Measurements from ENCODE around the gene SRP68.
"Not testable (repeated sequence)": the region's sequence is repeated elsewhere in the genome, so short reads cannot be mapped to it uniquely, and the experiment has no call there.

SRP68 gene

DNA sequence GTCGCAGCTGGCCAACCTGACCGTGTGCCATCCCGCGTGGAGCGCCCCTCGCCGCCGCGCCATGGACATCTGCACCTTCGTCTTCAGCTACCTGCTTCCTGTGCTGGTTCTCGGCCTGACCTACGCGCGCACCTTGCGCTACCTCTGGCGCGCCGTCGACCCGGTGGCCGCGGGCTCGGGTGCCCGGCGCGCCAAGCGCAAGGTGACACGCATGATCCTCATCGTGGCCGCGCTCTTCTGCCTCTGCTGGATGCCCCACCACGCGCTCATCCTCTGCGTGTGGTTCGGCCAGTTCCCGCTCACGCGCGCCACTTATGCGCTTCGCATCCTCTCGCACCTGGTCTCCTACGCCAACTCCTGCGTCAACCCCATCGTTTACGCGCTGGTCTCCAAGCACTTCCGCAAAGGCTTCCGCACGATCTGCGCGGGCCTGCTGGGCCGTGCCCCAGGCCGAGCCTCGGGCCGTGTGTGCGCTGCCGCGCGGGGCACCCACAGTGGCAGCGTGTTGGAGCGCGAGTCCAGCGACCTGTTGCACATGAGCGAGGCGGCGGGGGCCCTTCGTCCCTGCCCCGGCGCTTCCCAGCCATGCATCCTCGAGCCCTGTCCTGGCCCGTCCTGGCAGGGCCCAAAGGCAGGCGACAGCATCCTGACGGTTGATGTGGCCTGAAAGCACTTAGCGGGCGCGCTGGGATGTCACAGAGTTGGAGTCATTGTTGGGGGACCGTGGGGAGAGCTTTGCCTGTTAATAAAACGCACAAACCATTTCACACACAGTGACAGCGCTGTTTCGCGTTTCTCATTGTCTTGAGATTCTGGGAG, 4.7 kb upstream of the SRP68 start:
- no peak for DNase-seq (ENCODE audit: low spot score)

- DNase-seq (ENCODE audit: low spot score) = no peak
Observed at GRCh38 chr17:76076146-76076764, 3.9 kb upstream of the SRP68 start.

- no peak for DNase-seq (ENCODE audit: low spot score)
Observed at GRCh38 chr17:76075364-76076145, 3.2 kb upstream of the SRP68 start.

- no peak for DNase-seq (ENCODE audit: low spot score)
Observed at GRCh38 chr17:76074390-76075363, 2.4 kb upstream of the SRP68 start, which contains the start of gene GALR2. Gene GALR2, plus strand, starts transcription at chr17:76074781. Its CDS starts 103 bp downstream, at chr17:76074884.

- DNase-seq (ENCODE audit: low spot score) = no peak
Observed at GRCh38 chr17:76071531-76072147, 678 bp downstream of the SRP68 start.

GRCh38 chr17:76065775-76066174, 6.5 kb downstream of the SRP68 start:
- no peak for DNase-seq (ENCODE audit: low spot score)

DNA sequence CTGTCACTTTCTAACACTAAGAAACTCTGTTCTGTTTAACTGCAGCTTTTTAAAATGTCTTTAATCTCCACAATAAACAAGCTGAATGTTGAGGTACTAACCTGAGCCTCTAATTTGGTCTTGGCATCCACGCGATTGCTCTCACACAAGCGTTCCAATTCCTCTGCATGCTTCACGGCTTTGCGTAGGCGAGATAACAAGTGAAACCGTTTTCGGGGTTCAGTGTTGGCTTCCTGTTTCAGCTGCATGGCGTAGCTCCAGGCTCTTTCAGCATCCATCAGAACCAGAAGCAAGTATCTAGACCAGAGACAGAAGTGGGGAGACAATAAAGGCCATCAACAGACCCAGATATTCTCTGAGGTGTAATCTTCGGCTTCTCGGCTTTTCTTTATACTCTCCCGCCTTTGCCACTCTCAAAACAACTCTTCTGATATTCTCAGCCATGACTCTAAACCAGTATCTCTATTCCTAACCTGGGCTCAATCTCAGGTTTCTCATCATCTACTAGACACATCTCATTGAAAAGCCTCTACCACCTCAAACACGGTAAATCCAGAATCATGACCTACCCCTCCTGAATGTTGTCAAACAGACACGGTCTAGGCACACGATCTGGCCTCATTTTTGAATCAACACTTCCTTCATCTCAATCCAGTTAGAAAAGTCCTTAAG, 8.3 kb downstream of the SRP68 start:
- peak; percentile 47 for DNase-seq (ENCODE audit: low spot score)

DNA sequence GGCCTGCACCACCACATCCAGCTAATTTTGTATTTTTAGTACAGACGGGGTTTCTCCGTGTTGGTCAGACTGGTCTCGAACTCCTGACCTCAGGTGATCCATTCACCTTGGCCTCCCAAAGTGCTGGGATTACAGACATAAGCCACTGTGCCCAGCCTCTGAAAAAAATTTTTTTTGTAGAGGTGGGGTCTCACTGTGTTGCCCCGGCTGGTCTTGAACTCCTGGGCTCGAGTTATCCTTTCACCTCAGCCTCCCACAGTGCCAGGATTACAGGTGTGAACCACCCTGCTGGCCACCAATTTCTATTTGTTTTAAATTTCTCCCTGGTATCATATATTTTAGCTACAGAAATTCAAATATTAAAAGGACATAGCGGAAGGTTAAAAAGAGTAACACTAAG, 14.1 kb downstream of the SRP68 start:
- DNase-seq (ENCODE audit: low spot score) = not testable (repeated sequence)

DNA sequence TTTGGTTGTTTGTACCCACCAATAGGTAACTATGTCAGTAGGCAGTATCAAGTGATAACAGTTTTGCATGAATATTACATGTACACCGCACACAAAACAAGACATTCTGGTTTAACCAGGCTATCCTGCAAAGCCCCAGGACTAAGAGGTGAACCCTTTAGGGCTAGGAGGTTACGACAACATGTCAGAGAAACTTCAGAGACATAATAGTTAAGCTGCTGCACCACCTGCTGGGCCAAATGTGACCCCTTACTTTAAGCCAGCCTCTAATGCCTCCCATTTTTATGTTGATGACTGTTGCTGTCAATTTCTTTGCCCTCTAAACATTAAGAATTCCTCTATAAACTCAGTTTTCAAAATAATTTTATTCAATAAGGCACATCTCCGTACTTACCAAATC, 15.4 kb downstream of the SRP68 start:
- no peak for DNase-seq (ENCODE audit: low spot score)

DNA sequence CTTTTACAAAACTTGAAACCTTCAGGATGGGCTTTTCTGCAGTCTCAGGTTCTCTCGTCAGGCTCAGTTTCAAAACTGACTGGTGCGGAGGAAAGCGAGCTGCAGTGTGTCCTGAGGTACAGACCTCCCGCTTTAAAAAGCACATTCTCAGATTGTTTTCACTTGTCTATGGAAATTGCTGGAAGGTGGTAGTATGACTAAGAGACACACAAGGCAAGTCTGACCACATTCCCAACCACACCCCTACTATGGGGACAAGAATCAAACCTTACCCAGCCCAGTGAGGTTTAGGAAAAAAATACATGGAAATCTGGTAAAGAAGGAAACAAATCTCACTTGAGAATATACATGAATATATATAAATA, 18.2 kb downstream of the SRP68 start:
- DNase-seq (ENCODE audit: low spot score) = no peak

DNA sequence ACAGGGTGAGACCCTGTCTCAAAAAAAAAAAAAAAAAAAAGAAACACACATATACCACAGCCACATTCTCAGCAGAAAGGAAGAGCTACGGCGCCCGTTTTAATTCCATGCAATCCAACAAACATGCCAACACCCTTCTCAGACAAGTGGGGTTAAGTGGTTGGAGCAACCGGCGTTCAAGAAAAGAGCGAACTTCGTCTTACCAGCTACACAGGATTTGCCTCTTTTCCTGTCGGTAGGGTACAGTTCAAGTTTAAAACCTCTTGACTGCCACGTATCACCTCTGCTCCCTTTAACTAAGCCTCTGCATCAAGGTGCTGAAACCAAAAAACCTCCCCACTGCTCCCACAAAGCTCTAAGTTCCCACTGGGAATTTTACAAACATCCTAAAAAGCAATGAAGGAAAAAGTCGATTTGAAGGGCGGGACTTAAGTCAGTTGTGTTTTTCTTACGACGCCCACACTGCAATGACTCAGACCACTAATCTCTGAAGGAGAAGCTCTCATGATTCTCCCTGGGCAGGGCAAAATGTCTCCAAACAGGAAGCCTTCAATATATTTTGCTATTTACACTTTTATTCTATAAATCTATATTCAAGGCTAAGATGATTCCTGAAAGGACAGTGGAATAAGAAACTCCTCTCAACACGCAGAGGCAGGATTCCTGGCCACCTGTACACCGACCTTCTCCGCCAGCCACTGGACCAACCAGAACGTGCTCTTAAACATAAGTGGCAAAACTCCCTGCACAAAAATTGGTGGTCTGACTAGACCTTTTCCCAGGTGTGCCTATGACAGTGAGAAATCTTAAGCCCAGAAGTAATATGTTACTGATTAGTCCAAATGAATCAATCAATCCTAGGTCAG, 18.8 kb downstream of the SRP68 start:
- DNase-seq (ENCODE audit: low spot score) = no peak

DNA sequence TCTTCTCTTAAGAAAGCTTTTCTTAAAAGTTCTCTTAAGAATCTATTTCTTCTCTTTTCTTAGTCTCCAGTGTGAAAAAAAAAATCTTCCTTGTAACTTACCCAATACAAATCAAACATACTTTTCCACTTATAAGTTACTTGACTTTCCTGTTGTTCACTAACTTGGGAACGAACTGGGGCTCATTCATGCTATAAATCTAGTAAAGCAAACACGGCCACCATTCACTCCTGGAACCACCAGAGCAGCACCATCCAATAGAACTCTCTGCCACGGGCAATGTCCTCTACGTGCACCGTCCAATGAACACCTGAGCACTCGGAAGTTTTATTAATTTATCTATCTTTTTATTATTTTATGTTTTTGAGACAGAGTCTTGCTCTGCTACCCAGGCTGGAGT, 20.8 kb downstream of the SRP68 start:
- DNase-seq (ENCODE audit: low spot score) = no peak

GRCh38 chr17:76050538-76051467, 21.5 kb downstream of the SRP68 start:
- no peak for DNase-seq (ENCODE audit: low spot score)

DNA sequence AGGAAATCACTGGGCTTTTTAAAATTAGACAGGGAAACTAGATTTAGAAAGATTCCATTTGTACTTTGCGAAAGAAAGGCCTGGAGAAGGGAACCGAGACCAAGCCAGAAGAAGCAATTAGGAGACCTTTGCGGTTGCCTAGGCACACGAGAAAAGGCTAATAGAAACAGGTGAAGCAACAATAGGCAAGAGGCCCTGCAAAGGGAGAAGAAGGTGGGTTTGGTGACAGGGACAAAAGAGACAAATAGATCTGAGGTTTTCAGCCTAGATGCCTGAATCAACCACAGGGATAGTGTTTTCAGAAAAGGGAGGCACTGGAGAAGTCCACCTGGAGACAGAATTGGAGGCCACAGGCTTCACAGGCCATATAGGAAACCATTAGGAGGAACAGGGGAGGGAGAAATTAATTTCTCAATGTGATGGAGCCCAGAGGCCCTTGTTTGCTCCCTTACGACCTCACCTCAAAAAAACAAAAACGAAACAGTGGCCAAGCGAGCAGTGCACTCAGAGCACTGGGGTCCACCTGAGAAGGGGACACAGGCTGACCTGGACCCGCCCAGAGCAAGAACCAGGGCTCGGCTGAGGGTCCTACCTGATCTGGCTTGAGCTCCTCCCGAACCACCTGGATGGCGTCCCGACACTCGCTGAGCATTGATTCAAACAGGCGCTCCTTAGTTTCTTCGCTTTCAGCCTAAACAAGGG, 22.3 kb downstream of the SRP68 start:
- DNase-seq (ENCODE audit: low spot score) = no peak

GRCh38 chr17:76049239-76049638, 23.1 kb downstream of the SRP68 start:
- DNase-seq (ENCODE audit: low spot score) = no peak

DNA sequence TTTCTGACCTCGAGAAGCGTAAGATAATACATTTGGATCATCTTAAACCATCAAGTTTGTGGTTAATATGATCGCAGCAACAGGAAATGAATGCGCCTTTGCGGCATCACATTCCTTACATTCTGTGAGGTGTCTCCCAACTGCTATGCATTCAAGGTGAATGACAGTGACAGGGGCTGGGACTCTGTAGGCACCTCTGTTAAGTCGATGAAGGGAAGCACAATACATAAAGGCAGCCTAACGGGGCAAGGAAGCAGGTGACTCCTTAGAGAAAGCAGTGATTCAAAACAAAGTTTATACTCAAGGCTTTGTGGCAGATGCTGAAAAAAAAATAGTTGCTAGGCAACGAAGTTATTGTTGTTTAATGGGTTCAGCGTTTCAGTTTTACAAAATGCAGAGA, 23.6 kb downstream of the SRP68 start:
- peak; percentile 32 for DNase-seq (ENCODE audit: low spot score)

DNA sequence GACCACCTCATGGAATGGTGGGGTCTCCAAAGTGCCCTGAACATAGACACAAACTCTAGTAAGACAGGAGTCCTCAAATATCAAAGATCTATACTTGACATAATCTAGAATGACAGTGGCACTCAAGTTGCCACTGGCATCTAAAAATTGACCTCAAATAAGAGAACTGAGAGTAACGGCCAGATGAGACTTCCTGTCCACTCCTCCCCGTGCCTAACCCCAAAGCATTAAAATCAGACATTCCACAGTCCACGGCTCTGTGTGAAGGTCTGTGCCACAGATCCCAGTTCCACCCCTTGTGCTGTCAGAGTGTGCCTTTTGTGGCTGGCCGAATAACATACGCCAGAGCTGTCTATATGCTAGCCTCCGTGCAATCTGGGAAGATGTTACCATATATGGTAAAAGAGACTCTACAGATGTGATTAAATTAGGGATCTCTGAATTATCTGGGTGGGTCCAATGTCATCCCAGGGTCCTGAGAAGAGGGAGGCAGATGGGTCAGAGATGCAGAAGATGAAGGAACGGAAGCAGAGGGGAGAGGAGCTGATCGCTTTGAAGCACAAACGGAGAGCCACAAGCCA, 24.2 kb downstream of the SRP68 start:
- DNase-seq (ENCODE audit: low spot score) = no peak

- no peak for DNase-seq (ENCODE audit: low spot score)
Observed at GRCh38 chr17:76046064-76046463, 26.3 kb downstream of the SRP68 start.
